Measurements from ENCODE around the gene MAS1.

Gene MAS1

DNA sequence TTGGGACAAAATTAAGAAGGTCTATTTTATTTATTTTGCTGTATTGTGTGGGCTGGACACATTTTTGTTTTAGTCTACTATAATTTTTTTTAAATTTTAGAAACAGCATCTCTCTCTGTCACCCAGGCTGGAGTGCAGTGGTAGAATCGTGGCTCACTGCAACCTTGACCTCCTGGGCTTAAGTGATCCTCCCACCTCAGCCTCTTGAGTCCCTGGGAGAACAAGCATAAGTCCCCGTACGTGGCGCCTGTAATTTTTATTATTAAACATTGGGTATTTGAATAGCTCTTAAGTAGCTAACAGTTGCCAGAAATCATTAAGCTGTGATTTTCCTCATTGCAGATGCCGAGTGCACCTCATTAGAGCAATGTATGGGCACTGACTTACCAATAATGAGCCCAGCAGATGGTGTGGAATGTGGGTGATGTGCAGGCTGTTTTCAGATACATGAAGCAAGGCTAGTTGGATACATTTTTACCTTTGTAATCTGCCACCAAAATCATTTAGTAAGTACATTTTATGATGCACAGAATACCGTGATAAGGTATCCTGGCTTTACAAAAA, 10.3 kb upstream of the MAS1 start:
- no peak for DNase-seq

- no peak for DNase-seq
These were observed 6.1 kb upstream of the MAS1 start for GRCh38 chr6:159884720-159885119.

DNA sequence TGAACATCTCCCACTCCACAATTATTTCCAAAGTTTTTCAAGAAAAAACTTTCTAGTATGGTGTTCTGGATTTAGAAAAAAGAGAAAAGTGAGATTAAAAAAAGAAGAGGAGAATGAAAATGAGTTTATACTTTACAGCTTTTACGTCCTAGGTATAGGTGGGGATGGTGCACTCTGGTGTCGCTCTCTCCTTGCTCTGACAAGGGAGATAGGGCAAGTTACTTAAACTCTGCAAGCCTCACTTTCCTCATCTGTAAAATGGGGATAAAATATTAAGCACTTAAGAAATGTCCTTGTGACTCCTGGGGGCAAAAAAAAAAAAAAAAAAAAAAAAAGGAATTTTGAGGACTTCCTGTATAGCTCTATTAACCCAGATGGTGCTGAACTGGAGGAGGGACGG, 4.5 kb upstream of the MAS1 start:
- DNase-seq = no peak

- DNase-seq = no peak
These were observed 3.6 kb upstream of the MAS1 start for GRCh38 chr6:159887146-159887545.

GRCh38 chr6:159887761-159888160, 3.0 kb upstream of the MAS1 start:
- no peak for DNase-seq

GRCh38 chr6:159890201-159890600, 587 bp upstream of the MAS1 start:
- DNase-seq = no peak

GRCh38 chr6:159892053-159892452, 1.3 kb downstream of the MAS1 start:
- no peak for DNase-seq

DNA sequence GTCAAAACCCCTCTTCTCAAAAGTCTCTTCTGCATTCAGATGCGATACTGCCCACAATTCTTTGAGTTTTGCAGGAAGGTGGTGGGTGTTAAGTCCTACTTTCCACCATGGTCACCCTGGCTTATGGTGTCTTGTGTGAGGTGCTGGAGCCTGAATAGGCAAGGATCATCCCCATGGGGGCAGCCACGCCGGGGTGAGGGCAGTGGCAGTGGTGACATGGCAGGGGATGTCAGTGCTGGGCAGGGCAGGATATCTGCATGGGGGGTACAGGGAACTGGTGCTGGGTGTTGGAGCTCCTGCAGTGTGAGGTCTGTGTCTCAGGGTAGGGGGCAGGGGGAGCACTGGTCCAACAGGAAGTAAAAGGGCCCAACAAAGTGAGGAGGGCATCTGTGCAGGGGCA, 2.3 kb downstream of the MAS1 start:
- no peak for DNase-seq

- DNase-seq = no peak
These were observed 4.2 kb downstream of the MAS1 start for GRCh38 chr6:159894991-159895390.

DNA sequence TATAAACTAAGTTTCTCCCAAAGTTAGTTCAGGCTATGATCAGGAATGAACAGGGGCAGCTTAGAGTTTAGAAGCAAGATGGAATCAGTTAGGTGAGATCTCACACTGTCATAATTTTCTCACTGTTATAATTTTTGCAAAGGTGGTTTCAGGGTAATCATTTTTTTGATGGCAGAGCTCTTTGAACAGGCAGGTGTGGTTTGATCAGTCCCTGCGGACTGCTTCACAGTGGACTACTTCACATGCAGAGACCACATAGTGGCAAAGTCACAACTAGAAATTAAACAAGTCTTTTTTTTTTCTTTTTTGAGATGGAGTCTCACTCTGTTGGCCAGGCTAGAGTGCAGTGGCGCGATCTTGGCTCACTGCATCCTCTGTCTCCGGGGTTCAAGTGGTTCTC, 6.8 kb downstream of the MAS1 start:
- DNase-seq = no peak

GRCh38 chr6:159898519-159898918, 7.7 kb downstream of the MAS1 start:
- no peak for DNase-seq

DNA sequence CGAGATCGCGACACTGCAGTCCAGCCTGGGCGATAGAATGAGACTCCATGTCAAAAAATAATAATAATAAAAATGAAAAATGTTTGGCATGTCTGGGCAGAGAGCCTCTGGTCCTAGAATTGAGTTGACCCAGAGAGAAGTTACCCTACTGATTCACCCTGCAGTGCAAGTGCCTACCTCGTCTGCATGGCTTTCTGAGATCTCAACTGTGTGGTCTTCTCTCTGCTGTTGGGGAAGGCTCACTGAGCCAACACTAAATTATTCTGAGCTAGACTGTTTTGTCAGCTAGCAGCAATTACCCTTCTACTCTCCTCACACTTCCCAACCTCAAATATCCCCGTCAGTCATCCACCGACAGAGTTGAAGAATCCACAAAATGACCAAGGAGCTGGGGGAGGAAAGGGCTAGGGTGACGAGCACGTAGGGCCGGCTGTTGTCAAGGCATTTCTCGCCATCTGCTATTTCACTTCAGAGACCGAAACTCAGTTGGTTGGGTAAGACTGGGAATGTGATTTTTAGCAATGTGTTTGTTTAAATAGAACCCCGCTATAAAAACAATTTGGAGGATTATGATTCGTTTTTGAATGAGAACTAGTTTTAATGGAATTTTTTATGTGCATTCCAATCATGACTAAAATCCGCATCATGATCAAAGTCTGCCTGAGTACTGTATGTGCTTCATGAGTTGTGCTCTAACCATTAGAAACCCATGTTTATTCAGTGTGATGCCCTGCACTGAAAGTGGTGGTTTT, 9.4 kb downstream of the MAS1 start:
- no peak for DNase-seq

- DNase-seq = no peak
These were observed 11.8 kb downstream of the MAS1 start for GRCh38 chr6:159902620-159903019.

- DNase-seq = no peak
These were observed 13.7 kb downstream of the MAS1 start for GRCh38 chr6:159904497-159904911.

DNA sequence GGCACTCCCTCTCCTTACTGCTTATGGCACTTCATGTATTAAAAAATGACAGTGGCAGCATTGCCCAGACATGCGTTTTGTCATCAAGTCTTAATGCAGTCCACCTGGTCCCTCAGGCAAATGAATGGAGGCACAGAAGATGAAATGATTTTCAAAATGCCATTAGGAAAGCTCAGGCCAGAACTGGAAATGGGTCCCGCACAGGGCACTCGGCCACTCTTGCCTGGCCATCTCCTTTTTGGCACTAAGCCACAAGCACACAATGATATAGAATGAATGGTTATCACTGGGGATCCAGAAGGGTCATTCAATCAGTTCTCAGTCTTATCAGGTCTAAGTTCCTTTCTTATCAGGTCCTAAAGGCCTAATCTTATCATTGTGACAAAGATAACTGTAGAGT, 15.6 kb downstream of the MAS1 start:
- DNase-seq = no peak

GRCh38 chr6:159908535-159908934, 17.7 kb downstream of the MAS1 start:
- DNase-seq = no peak

- DNase-seq = no peak
These were observed 18.2 kb downstream of the MAS1 start for GRCh38 chr6:159908979-159909378.

DNA sequence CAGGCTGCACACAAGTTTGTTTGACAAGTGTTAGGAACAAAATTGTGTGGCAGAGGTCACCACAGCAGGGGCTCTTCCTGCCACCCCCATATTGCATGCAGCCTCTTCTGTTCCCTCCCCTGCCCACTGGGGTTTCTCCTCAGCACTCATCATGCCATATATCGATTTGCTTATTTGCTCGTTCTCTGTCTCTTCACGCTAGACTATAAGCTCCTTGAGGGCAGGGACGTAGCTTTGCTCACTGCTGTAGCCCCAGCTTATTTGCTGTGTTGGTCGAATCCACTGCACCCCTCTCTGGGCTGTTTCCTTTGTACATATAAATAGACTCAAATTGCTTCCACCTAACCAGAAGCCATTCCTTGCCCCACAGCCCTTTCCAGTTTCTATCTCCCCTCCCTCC, 19.6 kb downstream of the MAS1 start:
- no peak for DNase-seq

GRCh38 chr6:159913375-159913774, 22.6 kb downstream of the MAS1 start:
- DNase-seq = no peak

DNA sequence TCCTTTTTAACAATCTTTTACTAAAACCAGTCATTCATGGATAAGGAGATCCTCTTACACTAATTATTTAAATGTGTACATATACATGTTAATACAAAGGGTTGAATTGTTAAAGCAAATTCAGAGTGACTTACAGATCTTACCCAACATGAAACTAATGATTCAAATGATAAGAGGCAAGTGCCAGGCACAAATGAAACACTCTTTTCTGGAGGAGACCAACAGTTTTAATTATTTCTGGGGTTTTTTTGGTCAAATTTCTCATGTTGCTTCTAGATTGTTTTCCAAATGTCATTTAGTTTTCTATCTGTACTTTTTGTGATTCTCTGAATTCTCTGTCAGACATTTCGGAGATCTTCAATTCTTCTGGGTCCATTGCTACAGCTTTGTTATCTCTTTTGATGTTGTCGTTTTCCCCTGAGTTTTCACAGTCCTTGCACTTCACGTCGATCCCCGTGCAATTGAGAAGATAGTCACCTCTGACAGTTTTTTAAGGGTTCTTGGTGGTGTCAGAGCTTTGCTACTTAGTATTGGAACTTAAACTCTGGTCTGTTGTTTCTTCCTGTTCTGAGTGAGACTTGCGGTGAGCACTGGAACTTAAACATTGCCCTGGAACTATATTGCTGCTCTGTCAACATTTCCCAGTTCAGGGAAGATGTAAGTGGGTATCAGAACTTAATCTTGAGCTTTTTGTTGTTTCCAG, 23.2 kb downstream of the MAS1 start:
- DNase-seq = no peak

GRCh38 chr6:159914565-159914923, 23.8 kb downstream of the MAS1 start:
- no peak for DNase-seq

DNA sequence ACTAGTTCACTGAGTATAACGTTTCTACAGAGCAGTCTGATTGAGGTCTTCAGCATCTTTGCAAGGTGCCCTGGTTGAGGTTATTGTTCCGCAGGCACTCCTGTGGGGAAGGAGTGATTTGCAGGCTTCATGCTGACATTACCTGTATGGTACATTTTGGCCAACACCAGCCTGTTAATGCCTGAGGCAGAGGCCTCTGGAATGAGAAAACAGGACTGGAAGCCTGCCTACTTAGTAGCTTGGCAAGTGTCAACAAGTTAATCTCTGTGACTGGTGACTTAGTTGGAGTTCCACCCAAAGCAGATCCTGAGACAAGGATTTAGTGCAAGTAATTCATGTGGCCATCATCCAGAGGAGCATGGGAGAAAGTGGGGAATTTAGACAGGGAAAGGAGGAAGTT, 24.6 kb downstream of the MAS1 start:
- no peak for DNase-seq

GRCh38 chr6:159916237-159916636, 25.4 kb downstream of the MAS1 start:
- DNase-seq = no peak

DNA sequence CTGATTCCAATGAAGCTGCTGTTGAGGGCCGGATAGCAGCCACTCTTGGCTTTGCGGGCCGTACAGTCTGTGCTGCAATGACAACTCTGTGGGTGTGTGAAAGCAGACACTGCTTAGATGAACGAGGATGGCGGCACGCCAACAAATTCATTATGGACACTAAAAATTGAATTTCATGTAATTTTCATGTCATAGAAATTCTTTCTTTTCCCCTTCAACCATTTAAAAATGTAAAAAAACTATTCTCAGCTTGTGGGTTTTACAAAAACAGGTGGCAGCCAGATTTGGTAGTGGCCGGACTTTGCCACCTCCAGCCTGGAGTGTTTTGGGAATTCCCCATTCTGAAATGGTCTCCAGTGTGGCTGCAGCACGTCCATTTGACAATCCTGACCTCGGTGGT, 26.0 kb downstream of the MAS1 start:
- no peak for DNase-seq

All from CD4-positive, alpha-beta T cell treated with Interleukin-6 for 4 hours (primary cell).